Progenitor cell of endocrine pancreas (in vitro differentiated cells): ENCODE results near the gene ZBTB21. TPM values are rescaled to one million over a fixed set of nuclear protein-coding genes. Genes with fewer than 3 reads are reported as not detected.

Source experiments
- DNase-seq: peaks from one replicate; pipeline ENCODE4 v3.0.0; 2021; ENCODE audit warnings: low spot score; ENCODE audit not compliant: unreplicated experiment
- H3K27ac Mint-ChIP-seq: 2 replicates; pipeline ENCODE4 v1.8.0; 2021; ENCODE audit warnings: mild to moderate bottlenecking, moderate library complexity, mixed read lengths
- H3K27me3 Mint-ChIP-seq: 2 replicates; pipeline ENCODE4 v1.8.0; 2021; ENCODE audit warnings: mixed read lengths
- H3K36me3 Mint-ChIP-seq: 2 replicates; pipeline ENCODE4 v1.8.0; 2022; ENCODE audit warnings: mixed read lengths; ENCODE audit not compliant: insufficient read depth
- H3K4me1 Mint-ChIP-seq: 2 replicates; pipeline ENCODE4 v1.8.0; 2021; ENCODE audit warnings: low read depth, mixed read lengths
- H3K4me3 Mint-ChIP-seq: 2 replicates; pipeline ENCODE4 v1.8.0; 2021; ENCODE audit warnings: low read depth, mild to moderate bottlenecking, moderate library complexity, mixed read lengths
- H3K9me3 Mint-ChIP-seq: 2 replicates; pipeline ENCODE4 v1.8.0; 2021; ENCODE audit warnings: low read depth, mixed read lengths
- CTCF ChIP-seq: fragments of 200-600 bp; sonication (generic); IDR thresholded peaks from one replicate; pipeline ENCODE4 v1.5.0; 2021; ENCODE audit warnings: antibody characterized with exemption, mild to moderate bottlenecking; ENCODE audit not compliant: unreplicated experiment
- total RNA-seq: library from RNA; stranded (reverse); gene quantifications from 2 replicates; pipeline ENCODE4 v1.2.1, GENCODE V29; 2021

Gene ZBTB21
- total RNA-seq, 1 donor from 2014 or later = 15.7 TPM

- Mint-ChIP-seq H3K27ac (no peak overlapping the region), H3K27me3 (peaks cover 2% of the 10 kb centered on the region), H3K9me3 (no peaks in the 10 kb centered on the region), H3K4me1 (peaks cover 22% of the 10 kb centered on the region), H3K4me3 (peak overlapping the region; percentile 15), H3K36me3 (peaks cover 13% of the 10 kb centered on the region)
- no peak for TF ChIP-seq CTCF
- no peak for DNase-seq
These were observed 2.7 kb downstream of the ZBTB21 start for GRCh38 chr21:42007356-42007940.

DNA sequence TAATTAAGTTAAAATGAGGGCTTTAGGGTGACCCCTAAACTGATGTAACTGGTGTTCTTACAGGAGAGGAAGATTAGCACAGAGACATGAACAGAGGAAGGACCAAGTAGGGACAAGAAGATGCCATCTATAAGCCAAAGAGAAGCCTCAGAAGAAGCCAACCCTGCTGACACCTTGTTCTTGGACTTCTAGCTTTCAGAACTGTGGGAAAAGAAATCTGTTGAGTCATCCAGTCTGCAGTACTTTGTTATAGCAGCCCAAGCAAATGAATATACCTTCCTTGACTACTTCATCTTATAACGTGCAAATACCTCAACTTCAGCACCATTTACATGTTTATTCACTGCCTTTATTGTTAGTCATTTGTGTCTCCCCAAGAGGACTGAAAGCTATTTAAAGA lies 3.4 kb downstream of the ZBTB21 start:
- peaks cover 22% of the 10 kb centered on the region for H3K4me1 Mint-ChIP-seq
- no peak for TF ChIP-seq CTCF
- H3K9me3 Mint-ChIP-seq = no peaks in the 10 kb centered on the region
- H3K36me3 Mint-ChIP-seq = peaks cover 15% of the 10 kb centered on the region
- no peak for DNase-seq
- no peak overlapping the region for H3K27ac Mint-ChIP-seq
- H3K4me3 Mint-ChIP-seq = no peak overlapping the region
- H3K27me3 Mint-ChIP-seq = no peaks in the 10 kb centered on the region

- H3K27me3 Mint-ChIP-seq = no peaks in the 10 kb centered on the region
- H3K27ac Mint-ChIP-seq = no peak overlapping the region
- H3K4me1 Mint-ChIP-seq = peaks cover 18% of the 10 kb centered on the region
- TF ChIP-seq CTCF = no peak
- DNase-seq = no peak
- no peaks in the 10 kb centered on the region for H3K9me3 Mint-ChIP-seq
- H3K36me3 Mint-ChIP-seq = peaks cover 26% of the 10 kb centered on the region
- no peak overlapping the region for H3K4me3 Mint-ChIP-seq
These were observed 5.6 kb downstream of the ZBTB21 start for GRCh38 chr21:42004406-42005199.

DNA sequence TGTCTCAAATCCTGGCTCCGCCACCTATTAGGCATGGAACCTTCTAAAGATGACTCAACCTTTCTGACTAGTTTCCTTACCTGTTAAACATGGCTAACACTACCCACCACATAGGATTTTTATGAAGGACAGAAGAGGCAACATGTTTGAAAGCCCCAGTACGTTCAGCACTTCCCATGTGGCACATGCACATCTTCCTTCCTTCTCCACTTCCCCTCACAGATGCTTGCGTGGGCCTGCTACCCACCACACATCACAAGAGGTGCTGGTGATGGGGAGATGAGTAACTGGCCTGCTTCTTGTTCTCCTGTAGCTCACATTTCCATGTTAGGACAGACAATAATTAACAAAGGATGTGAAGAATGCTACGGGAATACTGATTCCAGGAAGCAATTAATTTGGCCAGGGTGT lies 7.1 kb downstream of the ZBTB21 start:
- Mint-ChIP-seq H3K36me3 (peaks cover 30% of the 10 kb centered on the region), H3K27me3 (no peaks in the 10 kb centered on the region), H3K4me1 (peaks cover 16% of the 10 kb centered on the region), H3K4me3 (no peak overlapping the region), H3K27ac (no peak overlapping the region), H3K9me3 (no peaks in the 10 kb centered on the region)
- DNase-seq = no peak
- TF ChIP-seq CTCF = no peak

GRCh38 chr21:42002421-42002958 lies 7.7 kb downstream of the ZBTB21 start:
- Mint-ChIP-seq H3K27me3 (no peaks in the 10 kb centered on the region), H3K4me3 (no peak overlapping the region), H3K27ac (peak overlapping the region; percentile 2), H3K9me3 (no peaks in the 10 kb centered on the region), H3K4me1 (peaks cover 16% of the 10 kb centered on the region), H3K36me3 (peaks cover 29% of the 10 kb centered on the region)
- DNase-seq = no peak
- no peak for TF ChIP-seq CTCF
